GM21381 (cell line): ENCODE data around the gene FGD5.

Experiments
- ATAC-seq: cut with Tn5 transposase; IDR thresholded peaks from one replicate; pipeline ENCODE4 v1.9.1; 2021; ENCODE audit warnings: mild to moderate bottlenecking, moderate library complexity; ENCODE audit not compliant: unreplicated experiment

FGD5 gene

DNA sequence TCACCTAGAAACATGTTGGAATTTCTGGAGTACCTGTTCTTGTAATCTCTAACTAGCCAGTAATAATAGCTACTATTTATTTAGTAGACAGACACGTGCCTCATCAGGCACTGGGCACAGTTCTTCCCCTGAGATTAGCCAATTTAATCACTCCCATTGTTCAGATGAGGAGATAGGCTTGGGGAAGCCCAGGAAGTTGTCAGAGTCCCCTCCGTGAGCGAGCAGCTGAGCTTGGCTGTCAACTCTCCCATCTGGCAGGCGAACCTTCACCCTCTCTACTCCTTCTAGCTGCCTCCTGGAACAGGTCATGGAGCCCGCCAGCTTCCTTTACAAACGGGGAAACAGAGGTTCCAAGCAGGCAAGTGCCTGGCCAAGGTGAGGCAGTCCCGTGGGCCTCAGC is 31.1 kb upstream of the FGD5 start:
- no peak for ATAC-seq

DNA sequence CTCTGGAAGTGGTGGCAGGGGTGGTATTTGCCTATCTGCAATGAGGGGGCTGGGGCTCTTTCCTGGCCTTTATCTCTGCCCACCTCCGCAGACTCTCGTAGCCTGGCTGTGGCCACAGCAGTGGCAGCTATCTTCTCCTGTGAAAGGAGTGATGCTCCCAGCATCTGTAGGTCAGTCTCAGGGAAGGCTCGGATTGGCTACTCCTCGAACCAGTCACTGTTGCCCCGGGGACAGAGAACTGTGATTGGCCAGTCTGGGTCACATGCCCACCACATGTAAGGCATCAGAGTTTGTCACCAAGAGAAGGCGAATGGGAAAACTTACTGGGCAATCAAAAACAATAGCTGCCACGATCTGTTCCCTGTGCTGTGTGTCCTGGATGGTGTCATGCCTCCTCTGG is 30.1 kb upstream of the FGD5 start:
- no peak for ATAC-seq

DNA sequence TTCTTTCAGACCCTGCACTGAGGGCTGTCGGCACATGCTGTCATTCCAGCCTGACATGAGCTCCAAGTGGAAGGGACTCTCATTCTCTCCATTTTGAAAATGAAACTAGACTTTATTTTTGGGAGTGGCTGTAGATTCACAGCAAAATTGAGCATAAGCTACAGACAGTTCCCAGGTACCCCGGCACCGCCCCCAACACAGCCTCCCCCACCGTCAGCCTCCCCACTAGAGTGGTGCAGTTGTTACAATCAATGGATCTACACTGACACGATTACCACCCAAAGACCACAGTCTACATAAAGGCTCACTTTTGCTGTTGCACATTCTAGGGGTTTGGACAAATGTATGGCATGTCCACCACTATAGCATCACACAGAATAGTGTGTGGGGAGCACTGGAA is 29.5 kb upstream of the FGD5 start:
- no peak for ATAC-seq

DNA sequence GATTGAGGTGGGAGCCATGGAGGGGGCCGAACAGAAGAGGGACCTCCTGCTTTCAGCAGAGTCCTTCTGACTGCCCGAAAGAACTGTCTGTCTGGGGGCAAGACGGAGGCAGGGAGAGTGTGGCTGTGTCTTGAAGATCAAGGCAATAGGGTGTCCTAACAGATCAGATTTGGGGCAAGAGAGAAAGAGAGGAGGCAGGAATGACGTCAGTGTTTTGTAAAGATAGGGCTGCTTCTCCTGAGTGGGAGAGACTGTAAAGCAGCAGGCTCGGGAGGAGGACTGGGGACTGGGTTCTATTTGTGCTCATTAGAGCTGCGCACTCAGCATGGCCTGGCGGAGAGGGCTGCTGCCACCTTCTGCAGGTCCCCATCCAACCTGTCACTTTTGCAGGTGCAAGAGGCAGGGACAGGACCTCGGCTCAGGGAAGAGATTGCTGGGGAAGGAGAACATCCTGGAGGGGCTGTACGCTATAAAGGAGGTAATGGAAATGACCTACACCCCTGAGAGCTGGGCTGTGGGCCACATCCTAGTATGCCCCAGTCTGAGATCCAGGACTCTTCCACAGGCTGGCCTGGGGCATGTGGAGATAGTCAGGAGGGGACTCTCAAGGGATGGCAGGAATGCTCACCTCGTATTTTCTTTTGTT is 29.0 kb upstream of the FGD5 start:
- no peak for ATAC-seq

DNA sequence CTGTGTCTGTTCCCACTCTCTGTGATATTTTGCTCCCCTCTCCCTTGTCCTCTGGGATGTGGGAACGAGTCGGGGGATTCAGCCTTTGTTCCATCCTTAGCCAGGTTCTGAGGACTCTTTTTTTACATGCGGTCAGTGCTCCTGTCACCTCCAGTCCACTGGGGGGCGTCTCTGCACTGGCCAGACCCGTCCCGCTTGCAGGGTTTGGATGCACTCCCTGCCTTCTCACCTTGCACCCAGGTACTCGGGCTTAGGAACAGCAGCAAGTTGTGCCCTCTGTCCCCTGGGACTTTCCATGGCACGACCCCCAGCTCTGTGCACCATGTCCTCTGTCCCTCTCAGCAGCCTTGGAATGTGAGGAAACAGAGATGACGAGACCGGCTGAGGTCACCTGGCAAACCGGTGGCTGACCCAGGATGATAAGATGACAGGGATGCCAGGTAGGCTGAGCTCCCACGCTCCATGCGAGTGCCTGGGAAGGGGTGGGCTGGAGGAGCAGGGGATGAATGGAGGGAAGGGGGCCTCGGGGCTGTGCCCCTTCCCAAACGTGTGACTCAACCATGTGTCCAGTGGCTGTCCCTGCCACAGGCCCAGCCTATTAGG is 27.3 kb upstream of the FGD5 start:
- ATAC-seq: no peak

DNA sequence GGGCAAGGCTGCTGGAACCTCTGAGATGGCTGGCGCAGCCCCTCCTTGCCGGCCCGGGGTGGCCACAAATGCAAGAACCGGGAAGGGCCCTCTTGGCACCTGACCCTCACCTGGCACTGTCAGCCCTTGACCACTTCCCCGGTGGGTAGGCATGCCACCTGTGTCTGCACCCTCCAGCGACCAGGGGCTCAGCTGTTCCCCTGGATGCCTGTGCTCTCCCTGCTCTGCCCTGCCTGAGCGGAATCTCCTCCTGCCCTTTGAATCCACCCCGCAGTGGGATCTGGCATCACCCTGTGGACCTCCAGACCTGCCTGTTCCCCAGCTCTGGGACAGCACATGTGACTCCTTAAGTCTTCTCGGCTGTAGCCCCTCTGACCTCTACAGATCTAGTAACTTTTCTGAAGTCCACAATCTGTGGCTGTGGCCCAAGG is 26.1 kb upstream of the FGD5 start:
- no peak for ATAC-seq

DNA sequence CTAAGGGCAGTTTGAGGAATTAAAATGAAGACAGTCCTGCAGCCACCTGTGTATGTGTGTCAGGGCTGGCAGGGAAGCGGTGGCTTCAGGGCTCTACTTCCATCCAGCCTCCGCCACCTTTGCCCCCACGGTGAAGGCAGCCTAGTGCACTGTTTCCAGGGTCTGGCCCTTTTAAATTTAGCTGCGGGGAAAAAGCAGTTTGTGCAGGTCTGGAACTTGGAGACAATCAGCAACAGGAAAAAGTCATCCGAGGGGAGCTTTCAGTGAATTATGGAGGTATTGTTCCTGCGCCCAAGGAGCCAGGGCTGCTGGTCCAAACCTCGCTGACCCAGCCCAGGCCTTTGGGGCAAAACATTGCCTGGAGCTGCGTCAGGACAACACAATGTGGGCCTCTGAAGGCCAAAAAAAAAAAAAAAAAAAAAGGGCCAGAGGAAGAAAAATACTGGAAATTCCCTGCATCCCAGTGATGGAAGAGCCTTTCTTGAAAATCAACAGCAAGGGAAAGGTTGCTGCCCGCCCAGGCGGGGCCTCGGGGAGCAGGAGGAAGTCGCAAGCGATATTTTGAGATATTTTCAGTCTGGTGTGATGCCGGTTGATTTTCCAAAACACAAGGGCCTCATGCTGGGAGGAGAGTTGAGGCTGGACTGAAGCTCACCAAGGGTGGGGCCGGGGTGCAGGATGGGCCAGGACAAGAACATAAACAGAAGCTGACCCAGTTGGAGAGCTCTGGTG is 25.5 kb upstream of the FGD5 start:
- ATAC-seq: no peak

DNA sequence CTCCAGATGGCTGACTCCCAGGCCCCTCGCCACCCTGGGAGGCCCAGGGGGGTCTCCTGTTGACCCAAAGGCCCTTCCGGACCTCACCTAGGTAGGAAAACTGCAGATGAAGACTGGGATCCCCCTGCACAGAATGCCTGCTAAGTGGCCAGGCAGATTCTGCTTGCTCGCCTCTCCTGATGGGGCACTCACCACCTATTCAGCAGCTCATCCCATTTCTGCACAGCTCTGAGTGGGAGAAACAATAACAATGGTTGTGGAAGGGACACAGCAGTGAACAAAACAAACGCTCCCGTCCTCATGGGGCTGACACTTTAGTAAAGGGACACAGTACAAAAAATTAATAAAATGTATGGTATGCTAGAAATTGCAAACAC is 24.9 kb upstream of the FGD5 start:
- no peak for ATAC-seq

DNA sequence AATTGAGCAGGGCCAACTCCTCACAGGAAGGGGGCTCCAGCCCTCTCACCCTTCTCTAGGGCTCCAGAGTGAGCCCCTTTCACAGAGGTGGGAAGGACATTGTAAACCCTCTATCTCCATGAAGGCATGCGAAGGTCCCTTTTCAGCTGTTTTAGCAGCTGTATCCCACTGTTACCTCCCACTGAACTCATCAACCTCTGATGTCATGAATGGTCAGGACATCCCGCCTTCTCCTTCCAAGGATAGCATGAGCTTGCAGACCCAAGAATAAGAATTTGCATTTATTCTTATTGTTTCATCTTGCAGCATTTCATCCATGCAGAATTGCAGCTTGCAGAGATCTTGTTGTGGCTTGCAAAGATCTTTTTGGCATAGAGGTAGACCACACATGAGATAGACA is 24.3 kb upstream of the FGD5 start:
- ATAC-seq: no peak

DNA sequence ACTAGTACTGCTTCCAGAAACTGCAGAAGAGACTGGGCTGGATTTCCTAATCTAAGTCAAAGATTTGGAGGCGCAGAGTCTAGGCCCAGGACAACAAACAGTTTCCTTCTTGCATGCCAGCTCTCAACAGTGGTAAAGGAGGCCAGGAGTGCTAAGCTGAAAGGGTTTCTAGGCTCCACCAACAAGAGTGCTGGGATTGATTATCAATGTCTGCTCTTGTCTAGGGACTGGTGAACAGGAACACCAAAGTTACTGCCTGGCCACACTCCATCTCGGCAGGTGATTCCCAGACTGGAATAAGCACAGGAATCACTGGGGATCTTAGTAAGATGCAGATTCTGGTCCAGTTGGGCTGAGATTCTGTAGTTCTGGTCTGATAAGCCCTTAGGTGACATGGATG is 22.8 kb upstream of the FGD5 start:
- no peak for ATAC-seq

DNA sequence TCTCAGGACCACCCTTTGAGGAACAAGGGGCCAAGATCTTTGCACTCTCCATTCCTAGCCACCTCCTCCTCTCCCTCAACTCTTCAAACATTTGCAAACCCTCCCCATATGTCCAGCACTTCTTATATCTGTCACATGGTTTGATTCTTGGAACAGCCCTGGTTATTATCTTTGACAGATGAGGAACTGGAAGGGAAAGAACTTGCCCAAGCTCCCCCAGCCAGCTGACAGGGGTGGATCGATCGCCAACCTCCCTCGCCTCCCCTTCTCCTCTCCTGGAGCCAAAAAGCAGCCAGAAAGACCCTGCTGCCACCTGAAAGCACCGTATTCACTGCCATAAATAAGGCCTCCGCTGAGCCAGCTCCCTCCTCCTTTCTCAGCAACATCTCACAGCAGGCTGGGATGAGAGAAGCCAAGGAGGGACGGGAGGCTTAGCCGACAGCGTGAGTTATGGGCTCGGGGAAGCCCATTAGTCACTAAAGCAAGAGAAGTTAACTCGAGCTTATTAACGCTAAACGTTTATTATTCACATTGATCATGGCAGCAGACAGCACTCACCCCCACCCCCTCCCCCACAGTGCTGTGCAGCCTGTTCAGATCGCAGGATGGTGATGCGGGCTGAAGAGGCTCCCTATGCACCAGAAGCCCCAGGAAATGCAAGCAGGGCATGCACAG is 22.2 kb upstream of the FGD5 start:
- no peak for ATAC-seq

DNA sequence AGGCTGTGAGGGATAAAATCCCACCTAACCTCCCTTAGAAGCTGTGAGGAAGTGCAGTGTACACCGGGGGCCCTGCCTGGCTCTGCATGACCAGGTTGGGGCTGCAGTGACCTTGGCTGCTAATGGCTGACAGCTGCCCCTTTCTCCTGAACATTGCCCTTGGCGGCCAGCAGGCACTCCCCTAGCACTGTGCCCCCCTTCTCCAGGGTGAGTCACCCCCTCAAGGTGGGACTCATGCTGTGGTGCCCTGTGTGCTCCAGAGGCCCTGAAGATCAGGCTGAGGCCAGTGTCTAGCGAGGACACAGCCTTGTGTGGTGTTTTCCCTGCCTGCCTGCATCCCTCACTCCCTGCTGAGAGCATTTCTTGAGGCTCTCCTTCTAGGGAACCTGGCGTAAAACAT is 21.0 kb upstream of the FGD5 start:
- no peak for ATAC-seq

DNA sequence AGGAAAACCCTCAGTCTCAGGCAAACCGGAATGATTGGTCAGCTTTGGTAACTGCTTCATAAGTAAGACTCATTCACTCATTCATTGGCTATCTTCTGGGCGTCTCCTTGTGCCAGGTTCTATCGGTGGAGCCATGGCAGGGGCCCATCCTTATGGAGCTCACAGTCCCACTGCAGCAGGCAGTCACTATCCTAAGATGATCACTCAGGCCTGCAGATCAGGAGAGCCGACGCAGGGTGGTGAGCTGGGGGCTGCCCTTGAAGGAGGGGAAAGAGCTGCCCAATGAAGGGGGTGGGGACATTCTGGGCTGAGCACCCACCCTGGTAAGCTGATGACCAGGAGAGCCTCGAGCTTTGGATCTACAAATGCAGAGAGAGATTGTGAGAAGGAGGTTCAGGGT is 20.5 kb upstream of the FGD5 start:
- ATAC-seq: no peak

DNA sequence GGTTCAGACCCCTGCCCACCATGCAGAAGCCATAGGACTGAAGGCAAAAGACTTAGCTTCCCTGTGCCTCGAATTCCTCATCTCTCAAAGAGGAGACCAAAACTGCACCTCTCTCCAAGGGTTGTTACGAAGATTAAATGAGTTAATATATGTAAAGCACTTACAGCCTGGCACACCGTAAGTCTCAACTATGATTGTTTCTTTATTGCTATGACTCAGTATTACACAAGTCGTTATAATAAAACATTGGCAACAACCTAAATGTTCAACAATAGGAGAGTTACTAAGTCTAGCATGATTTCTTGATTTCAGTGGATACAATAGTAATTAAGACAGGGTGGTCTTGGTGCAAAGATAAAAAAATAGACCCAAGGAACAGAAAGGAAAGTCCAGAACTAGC is 19.6 kb upstream of the FGD5 start:
- ATAC-seq: no peak

DNA sequence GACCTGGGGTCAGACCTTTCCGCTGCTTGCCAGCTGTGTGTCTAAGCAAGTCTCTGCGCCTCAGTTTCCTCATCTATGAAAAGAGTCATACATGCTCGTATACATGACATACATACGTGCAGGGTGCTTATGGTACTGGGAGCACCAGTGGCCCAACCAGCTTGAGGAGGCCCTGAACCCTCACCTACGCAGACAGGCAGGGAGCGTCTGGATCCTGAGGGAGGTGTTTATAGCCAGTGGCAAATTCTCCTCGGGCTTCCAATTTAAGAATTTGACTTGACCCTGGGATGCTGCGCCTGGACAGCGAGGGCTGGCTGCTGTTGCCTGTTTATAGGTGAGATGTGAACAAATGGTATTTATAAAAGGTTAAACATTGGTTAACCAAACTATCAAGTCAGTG is 17.7 kb upstream of the FGD5 start:
- no peak for ATAC-seq

DNA sequence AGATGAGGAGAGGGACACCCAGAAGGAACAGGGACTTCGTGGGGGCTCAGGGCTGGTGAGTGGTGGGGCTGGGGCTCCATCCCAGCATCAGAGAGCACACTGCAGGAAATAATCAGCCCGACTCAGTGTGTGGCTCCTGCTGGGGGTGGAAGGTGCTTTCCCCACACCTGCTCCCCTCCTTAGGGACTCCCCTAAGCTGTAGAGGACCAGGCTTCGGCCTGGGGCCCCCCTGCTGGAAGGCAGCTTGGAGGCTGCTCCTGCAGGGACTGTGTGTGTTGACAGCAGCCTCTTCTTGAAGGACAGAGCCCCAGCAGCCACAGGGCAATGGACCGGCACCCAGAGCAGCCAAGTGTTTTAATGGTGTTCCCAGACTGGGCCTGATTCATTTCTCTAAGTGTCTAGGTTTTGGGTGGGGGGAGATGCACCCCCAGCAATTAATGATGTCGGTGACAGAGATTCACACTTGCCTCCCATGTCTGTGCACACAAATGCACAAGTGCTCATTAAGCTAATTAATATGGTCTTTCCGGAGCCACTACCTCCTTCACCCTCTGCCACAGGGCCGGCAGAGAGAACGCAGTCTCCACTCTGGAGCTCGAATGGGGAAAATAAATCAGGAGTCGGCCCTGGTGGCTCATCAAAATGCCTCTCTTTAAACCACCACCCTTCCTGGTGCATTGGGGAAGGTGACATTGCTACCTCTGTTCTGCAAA is 16.9 kb upstream of the FGD5 start:
- no peak for ATAC-seq

DNA sequence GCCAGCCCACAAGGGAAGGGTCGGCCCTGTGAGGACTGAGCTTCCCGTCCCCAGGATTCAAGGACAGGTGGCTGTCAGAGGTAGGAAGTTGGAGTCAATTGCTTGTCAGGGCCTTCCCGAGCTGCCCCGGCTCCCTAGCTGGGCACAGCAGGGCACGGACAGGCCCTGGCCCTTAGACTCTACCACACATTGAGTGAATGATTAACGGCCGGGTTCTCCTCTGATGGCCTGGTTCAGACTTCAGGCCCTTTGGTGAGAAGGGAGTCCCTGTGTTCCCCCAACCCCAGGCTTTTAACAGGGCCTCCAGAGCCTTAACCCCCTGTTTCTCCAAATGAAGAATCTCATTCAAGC is 16.4 kb upstream of the FGD5 start:
- ATAC-seq: no peak

DNA sequence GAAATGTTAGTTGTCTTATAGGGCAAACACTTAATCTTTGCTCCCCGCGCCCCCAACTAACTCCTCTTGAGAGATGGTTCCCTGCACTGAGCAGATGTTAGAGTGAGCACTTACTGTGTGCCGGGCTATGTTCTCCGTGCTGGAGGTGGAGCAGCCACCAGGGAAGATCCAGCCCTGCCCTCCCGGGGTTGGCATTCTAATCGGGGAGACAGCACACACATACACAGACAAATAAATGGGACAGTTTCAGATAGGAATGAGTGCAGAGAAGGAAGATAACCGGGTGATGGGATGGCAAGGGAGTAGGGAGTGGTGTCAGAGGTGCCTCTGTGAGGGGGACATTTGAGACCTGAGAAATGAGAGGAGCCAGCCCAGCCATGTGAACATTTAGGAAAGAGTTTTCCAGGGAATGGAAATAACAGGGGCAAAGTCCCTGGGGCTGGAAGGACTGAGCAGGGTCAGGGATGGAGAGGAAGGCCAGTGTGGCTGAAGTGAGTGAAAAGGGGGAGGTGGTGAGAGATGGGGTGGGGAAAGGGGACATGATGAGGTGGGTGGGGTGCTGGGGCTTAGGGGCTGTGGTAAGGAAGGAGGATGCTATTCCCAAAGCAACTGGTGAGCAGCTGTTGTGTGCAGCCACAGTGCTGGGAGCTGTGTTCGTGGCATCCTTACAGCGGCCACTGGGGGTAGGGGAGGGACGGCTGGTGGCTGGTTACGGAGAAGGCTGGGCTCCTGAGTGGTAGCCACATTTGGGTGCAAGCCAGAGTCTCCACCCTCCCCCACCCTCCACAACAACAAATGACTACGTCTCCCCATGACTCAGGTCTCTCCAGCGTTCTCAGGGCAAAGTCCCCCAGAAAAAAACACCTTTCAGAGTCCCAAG is 15.4 kb upstream of the FGD5 start:
- no peak for ATAC-seq

DNA sequence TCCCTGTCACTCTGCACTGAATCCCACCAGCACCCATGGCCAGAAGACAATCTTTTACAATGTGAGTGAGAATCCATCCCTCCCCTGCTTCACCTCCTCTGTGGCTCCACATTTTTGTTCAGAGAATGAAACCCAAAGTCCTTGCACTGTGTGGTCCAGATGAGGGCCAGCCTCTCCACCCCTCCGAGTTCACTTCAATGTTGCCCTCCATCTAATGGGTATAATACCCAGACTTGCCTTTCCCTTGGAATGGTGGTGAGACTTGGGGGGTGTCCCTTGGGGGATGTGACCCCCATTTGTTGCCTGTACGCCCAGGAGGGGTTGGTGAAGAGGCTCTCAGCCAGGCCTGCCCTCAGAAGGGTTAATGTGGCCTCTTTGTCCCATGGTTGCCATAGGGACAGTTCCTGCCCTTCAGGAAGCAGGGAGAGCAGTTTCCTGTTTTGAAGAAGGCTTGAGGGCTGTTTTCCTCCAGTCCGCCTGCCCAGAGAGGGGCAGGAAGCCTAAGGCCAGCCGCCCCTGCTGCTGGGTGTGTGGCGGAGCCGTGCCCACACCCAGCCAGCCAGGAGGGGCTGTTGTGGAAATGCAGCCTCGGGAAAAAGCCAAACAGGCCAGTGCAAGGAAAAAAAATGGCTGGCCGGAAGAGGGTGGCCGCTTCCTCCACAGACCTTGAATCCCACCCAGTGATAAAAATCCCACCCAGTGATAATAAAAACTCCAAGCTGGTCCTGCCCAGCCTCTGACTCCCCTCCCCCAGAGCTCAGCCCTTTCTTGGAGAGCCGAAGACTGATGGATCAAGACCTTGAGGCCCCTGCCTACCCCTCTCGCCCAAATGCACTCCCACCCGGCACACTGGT is 14.6 kb upstream of the FGD5 start:
- ATAC-seq: no peak
